Activated CD4-positive, alpha-beta T cell treated with anti-CD3 and anti-CD28 coated beads, Interleukin-2, amount 50 U/mL, for 24 hours (primary cell): Measurements from ENCODE around the gene HARS2.
"Not testable (repeated sequence)": the region's sequence is repeated elsewhere in the genome, so short reads cannot be mapped to it uniquely, and the experiment has no call there.

Experiments used
- DNase-seq, 2 donors: peaks; one replicate each; pipeline ENCODE4 v3.0.0-alpha.2; 2020; ENCODE audit warnings: low read depth in 1 of 2, low spot score in 1 of 2

HARS2 gene

DNA sequence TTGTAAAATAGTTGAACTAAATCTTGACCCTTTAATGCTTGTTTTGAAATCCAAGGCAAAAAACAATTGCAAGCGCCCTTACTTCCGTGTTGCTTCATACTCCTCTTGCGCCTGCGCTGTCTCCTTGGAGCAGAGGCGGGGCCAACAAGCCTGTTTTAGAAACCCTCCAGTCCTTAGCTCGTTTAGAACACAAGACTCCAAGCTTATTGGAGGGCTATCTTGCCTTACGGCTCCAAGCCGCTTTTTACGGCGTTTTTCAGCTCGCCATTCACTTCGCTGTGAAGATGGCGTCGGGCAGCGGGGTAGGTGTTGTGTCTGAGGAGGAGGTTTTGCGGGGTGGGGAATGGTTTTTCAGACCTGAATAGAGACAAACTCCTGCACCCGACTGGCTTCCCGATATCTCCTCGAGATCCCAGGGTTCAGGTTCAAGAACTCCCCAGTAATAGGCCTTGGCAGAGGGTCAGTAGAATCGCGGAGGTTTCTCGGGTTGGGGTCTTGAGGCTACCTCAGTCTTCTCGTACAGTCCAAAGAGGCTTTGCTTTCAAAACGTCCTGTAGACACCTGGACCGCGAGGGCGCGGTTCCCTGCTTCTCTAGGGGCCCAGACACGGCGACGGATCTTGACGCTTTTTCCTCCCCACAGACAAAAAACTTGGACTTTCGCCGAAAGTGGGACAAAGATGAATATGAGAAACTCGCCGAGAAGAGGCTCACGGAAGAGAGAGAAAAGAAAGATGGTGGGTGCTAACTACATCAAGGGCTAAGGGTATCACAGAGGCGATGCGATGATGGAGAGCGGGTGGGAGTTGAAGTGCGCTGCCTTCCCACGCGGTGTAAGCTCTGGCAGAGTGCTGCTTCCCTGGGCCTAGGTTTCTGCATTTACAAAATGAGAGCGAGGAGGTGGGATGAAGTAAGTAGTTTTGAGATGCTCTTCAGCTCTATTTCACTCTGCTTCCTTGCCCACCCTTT, 9.2 kb downstream of the HARS2 start, which contains the start of gene ZMAT2:
ZMAT2 (plus strand) TSS at position 271 of the 968 bp plus-strand sequence; CDS start at position 285, 14 bp downstream.
- peak; percentile 67 to 91 for DNase-seq

DNA sequence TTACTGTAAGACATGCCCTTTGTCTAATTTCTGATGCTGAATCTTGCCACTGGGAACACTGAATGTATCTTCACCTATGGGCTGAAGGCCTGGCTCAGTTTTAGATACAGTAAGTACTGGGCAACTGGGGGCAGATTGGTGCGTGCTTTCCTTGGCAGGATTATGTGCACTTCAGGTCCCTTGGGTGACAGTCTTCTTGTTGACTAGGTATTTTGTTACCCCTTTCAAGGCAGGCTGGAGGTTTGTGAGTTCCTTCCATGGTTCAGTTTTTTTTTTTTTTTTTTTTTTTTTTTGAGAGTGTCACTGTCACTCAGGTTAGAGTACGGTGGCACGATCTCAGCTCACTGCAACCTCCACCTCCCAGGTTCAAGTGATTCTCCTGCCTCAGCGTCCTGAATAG, 16.6 kb downstream of the HARS2 start:
- DNase-seq = no peak

DNA sequence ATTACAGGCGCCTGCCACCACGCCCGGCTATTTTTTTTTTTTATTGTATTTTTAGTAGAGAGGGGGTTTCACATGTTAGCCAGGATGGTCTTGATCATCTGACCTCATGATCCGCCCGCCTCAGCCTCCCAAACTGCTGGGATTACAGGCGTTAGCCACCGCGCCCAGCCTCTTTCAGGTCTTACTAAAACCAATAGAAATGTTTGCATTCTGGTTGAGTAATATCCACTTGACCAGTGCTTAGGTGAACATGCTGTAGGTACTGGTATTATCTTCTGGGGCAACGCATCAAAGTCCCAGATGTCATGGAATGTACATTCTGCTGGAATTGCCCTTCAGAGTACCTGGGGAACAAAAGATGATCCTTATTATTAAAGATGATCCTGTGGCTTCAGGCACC, 17.5 kb downstream of the HARS2 start:
- not testable (repeated sequence) for DNase-seq

DNA sequence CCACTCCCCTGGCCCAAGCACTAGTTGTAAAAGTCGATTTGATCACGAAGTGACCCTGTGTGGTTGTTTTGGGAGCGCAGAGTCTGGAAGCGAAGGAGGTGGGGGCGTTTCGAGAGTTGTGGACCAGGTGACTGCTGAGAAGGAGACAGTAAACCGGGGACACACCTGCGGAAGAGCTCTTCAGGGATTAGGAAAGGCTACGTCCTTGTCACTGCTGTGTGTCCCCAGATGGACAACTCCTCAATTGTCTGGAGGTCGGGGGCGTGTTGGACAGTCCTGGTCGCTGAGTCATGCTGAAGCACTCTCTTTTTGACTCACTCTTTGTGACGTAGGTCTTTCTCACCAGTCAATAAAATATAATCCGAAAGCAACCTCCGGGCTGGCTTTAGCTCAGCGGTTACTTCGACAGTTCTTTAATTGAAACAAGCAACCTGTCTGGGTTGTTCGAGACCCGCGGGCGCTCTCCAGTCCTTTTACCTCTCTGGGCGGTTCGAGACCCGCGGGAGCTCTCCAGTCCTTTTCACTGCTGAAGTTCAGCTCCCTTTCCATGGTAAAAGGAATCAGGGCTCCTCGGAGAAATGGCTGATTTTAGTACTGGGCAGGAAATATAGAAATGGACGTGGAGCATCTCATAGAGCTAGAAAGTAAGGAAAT, 19.8 kb downstream of the HARS2 start:
- peak; percentile 69 to 94 for DNase-seq

DNA sequence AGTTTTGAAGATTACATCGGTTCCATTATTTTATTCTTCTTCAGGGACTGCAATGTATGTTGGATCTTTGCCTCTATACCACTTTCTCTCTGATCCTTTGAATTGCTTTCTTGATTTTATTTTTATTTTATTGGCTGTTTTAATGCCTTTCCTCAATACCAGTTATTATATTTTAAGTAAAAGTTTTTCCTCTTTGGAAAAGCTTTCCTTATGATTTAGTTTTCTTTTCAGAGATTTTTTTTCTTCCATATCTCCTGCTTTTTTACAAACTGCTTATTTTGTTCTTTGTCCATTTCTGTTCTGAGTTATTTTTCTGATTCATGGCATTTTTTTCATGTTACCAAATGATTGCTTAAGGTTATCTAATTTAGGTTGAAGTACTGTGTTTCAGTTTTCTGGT, 20.5 kb downstream of the HARS2 start:
- DNase-seq = no peak

DNA sequence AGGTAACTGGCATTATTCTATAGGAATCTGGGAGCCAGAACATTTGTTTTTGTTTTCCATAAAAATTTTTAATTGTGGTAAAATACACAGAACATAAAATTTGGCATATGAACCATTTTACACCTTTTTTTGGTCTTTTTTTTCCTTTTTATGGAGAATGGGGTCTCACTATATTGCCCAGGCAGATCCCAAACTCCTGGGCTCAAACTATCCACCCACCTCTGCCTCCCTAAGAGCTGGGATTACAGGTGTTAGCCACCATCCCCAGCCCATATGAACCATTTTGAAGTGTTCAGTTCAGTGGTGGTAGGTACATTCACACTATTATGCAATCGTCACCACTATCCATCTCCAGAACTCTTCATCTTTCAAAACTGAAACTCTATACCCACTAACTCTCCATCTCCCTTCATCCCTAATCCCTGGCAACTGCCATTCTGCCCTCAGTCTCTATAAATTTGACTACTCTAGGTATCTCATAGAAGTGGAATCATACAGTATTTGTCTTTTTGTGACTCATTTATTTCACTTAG, 22.4 kb downstream of the HARS2 start:
- no peak for DNase-seq

DNA sequence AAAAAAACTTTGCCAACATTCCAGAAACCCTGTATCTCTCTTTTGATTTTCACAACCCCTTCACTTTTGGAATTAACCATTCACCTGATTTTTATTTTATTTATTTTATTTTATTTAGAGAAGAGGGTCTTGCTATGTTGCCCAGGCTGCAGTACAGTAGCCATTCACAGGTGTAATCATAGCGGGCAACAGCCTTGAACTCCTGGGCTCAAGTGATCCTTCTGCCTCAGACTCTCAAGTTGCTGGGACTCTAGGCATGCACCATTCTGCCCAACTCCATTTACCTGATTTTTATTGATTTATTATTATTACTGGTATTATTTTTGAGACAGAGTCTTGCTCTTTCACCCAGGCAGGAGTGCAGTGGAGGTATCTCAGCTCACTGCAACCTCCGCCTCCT, 25.0 kb downstream of the HARS2 start:
- DNase-seq = not testable (repeated sequence)

DNA sequence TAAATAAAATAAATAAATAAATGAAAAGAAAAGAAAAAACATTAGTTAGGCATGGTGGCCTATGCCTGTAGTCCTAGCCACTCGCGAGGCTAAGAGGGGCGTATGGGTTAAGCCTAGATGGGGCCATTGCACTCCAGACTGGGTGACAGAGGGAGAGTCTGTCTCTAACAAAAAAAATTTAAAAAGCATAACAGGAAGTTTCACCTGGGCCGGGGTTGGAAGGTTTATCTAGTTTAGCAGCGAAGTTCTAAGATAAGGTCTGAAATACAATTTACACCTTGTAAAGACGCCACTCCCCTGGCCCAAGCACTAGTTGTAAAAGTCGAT, 27.0 kb downstream of the HARS2 start:
- DNase-seq = no peak

DNA sequence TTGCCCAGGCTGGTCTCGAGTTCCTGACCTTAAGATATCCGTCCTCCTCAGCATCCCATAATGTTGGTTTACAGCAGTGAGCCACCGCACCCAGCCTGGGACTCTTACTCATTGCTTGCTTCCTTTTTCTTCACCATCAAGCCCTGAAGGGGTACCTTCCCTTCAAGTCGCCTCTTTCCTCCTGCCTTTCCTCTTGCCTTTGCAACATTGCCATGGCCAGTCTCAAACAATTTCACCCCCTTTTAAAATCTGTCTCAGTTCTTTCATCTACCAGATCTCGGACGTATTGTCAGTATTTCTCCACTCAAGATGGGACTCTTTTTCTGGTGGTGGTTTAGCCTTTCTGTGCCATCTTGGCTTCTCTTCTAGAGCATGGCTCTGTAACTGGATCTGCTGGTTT, 29.5 kb downstream of the HARS2 start:
- not testable (repeated sequence) for DNase-seq

DNA sequence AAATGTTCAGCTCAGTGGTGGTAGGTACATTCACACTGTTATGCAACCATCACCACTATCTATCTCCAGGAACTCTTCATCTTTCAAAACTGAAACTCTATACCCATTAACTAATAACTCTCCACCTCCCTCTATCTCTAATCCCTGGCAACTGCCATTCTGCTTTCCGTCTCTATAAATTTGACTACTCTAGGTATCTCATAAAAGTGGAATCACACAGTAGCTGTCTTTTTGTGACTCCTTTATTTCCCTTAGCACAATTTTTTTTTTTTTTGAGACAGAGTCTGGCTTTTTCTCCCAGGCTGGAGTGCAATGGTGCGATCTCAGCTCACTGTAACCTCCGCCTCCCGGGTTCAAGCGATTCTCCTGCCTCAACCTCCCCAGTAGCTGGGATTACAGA, 30.1 kb downstream of the HARS2 start:
- not testable (repeated sequence) for DNase-seq

DNA sequence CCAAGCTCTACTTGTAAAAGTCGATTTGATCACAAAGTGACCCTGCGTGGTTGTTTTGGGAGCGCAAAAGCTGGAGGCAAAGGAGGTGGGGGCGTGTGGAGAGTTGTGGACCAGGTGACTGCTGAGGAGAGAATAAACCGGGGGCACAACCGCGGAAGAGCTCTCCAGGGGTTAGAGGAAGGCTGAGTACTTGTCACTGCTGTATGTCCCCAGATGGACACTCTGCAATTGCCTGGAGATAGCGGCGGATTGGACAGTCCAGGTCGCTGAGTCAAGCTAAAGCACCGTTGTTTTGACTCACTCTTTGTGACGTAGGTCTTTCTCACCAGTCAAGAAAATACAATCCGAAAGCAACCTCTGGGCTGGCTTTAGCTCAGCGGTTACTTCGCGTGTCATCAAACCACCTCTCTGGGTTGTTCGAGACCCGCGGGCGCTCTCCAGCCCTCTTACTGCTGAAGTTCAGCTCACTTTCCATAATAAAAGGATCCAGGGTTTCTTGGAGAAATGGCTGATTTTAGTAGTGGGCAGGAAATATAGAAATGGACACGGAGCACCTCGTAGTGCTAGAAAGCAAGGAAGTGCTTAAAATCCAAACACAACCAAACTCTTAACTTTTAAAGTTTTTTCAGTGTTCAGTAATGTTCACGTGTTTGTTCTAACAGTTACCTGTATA, 34.7 kb downstream of the HARS2 start:
- peak; percentile 70 to 86 for DNase-seq

DNA sequence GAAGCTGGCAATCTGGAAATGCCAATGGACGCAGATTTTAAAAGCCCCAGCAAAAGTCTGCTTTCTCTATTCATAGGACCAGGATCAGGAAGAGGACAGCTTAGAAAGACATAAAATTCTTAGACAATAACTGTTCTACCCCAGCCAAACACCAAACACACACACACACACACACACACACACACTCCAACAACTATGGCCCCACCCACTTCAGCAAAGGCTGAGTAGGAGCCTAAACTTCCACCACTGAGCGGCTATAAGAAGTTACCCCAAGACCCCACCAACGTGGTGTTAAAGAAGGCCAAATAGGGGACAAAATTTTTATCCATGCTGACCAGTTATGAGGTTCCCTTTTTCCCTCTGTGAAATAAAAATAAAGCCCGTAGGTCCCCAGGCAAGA, 41.8 kb downstream of the HARS2 start:
- no peak for DNase-seq

DNA sequence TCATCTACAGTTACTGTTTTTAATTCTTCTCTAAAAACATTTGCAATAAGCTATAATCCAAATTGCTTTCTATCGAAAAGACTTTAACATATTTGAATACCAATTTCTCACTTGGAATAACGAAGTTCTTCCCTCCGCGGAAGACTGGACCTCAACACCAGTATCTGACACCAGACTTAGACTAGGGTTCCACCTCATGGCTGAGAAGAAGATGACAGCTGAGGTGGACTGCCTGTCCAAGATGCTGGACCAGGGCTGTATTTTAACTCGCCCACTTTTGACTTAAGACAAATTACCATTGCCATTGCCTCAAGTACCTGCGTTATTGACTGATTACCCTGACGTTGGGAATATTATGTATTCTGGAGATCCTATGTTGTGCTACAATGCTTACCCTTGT, 43.1 kb downstream of the HARS2 start:
- no peak for DNase-seq

DNA sequence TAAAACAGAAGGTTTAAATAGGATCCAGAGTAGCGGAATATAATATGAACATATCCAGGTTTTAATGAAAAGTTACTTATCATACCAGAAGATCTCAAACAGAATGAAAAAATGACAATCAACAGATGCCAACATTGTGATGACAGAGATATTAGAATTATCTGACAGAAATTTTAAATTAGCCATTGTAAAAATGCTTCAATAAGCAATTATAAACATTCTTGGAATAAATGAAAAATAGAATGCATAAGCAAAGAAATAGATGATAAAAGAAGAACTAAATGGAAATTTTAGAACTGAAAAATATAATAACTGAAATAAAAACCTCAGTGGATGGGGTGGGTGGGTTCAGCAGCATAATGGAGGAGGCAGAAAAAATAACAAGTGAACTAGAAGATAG, 46.2 kb downstream of the HARS2 start:
- DNase-seq = no peak

DNA sequence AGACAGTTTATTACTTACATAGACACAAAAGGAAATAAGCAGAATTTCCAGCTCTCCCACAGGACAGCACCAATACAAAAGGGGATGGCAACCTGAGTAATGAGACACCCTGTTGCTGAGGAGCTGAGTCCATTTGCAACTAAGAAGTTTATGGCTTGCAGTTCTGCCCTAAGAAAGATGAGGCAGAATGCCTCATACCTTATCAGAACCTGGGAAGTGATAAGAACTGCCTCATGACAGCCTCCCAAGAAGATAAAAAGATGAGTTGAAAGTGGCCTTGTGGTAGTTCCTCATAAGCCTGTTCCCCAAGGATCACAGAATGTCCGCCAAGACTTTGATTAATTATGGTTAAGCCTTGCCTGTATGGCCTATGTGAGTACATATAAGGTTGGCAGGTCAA, 50.7 kb downstream of the HARS2 start:
- no peak for DNase-seq
